ENCODE measurements around the gene TGFB2.

TGFB2 gene

DNA sequence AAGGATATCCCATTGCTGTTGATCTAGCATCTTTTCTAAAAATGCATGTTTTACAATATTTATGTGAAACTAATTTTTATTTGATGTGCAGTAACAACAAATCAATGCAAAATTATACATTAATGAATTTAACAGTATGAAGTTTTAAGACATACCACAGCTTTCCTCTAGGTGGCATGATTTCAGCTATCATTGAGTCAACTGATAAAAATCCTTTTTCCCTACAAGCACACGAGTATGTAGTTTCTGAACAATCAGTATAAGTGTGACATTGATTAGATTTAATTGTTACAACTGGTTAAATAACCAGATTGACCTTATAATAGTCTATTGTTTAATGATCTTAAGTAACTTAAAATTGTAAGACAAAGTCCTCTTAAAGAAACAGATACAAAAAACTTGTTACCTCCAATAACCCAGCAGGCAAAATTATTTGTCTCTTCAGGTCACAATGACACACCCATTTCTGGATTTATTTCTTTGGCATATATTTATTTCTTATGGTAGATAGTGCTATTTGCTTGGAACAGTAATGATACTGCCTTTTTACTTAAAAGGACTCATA is 5.8 kb upstream of the TGFB2 start:
- no peak for DNase-seq

DNA sequence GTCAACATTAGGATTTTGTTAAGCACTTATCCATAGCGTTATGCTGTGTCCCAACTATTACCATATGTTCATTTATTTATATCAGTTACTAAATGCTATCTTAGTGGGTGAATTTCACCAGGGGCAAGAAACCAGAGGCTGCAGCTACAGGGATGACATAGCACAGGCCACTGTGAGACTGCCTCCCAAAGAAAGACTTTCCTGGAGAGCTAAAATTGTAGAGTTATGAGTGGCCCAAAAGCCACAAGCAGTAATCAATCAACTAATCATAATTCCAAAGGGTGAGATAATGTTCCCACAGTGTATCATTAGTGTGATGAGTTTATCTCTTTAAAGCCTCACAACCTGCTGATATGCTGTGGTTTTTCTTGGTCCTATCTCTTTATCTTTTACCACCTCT is 3.8 kb upstream of the TGFB2 start:
- DNase-seq: no peak

DNA sequence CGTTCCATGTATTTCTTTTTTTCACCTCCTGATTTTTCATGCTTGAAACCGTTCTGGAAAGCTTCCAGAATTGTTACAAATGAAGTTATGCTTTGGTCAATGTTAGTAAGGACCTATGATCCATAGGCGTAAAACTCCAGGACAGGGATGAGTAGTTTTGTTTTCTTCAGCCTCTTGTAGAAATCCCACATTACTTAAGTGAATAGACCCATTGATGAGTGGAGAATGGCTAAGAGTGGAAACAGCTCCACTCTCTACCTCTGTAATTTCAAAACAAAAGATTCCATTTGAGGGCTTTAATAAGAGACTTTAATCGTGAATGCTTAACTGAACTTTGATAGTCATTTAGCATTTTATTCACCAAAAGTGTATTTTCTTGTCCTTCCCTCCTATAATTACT is 3.0 kb upstream of the TGFB2 start:
- no peak for DNase-seq

DNA sequence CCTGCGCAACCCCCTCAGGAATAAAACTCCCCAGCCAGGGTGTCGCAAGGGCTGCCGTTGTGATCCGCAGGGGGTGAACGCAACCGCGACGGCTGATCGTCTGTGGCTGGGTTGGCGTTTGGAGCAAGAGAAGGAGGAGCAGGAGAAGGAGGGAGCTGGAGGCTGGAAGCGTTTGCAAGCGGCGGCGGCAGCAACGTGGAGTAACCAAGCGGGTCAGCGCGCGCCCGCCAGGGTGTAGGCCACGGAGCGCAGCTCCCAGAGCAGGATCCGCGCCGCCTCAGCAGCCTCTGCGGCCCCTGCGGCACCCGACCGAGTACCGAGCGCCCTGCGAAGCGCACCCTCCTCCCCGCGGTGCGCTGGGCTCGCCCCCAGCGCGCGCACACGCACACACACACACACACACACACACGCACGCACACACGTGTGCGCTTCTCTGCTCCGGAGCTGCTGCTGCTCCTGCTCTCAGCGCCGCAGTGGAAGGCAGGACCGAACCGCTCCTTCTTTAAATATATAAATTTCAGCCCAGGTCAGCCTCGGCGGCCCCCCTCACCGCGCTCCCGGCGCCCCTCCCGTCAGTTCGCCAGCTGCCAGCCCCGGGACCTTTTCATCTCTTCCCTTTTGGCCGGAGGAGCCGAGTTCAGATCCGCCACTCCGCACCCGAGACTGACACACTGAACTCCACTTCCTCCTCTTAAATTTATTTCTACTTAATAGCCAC is 696 bp downstream of the TGFB2 start:
- peak; percentile 30 to 40 for DNase-seq

DNA sequence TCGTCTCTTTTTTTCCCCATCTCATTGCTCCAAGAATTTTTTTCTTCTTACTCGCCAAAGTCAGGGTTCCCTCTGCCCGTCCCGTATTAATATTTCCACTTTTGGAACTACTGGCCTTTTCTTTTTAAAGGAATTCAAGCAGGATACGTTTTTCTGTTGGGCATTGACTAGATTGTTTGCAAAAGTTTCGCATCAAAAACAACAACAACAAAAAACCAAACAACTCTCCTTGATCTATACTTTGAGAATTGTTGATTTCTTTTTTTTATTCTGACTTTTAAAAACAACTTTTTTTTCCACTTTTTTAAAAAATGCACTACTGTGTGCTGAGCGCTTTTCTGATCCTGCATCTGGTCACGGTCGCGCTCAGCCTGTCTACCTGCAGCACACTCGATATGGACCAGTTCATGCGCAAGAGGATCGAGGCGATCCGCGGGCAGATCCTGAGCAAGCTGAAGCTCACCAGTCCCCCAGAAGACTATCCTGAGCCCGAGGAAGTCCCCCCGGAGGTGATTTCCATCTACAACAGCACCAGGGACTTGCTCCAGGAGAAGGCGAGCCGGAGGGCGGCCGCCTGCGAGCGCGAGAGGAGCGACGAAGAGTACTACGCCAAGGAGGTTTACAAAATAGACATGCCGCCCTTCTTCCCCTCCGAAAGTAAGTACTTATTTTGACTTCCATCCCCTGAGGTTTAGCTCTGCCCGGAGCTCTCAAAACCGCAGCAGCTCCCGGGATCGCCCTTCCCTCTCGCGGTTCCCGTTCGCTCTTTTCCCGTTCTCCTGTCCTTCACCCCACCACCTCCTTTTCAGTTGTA is 1.5 kb downstream of the TGFB2 start:
- no peak for DNase-seq

DNA sequence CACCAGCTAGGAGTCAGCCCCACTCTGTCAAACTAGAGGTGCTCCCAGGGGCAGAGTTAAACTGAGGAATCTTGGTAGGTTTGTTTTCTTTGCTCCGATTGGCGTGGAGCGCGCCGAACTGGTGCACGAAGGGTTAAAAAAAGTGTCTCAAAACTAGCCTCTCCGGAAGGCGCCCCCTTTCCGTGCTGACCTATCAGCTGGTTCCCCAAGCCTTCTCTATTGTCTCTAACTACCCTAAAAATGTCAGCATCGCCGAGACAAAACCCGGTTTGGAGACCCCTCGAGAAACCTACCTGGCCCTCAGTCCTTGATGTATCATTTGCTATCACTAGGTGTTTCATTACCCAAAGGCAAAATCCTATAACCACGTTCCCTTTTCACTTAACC is 2.2 kb downstream of the TGFB2 start:
- DNase-seq: no peak

DNA sequence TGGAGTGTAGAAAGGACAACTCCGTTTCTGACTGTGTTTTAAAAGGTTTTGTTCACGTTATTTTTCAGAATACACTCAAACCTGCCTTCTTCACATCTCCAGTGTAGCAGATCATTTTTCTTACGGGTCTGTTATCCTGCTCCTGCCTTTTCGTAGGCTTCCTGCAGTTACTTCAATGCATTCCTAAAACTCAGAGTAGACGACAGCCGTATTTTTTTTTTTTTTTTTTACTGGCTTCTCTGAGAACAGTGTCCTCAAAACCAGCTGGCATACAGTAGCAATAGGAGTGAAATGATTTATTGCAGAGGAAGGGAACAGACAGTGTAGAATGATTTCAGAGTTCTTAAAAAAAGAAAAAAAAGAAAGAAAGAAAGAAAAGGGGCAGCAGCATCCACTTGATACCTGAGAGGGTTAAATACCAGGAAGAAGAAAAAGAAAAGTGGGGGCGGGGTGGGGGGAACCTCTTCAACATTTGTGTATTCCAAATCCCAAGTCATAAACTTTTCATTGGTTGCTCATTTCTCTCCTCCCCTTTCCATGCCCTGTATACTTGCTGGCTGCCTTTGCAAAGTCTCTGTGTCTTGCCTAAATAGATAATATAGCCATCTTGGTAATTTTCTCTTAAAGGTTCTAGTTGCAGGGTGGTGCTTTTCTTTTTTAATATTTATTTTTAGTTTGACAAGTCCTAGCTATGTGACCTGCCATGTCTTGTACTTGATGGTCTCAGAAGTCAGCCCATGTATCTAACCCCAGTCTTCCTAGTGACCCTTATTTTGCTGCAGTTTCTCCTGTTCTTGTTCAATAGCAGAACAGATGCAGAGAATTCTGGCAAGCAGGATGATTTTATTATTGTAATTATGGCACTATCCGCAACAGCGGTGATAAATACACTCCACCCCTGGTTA is 2.8 kb downstream of the TGFB2 start:
- DNase-seq: no peak

DNA sequence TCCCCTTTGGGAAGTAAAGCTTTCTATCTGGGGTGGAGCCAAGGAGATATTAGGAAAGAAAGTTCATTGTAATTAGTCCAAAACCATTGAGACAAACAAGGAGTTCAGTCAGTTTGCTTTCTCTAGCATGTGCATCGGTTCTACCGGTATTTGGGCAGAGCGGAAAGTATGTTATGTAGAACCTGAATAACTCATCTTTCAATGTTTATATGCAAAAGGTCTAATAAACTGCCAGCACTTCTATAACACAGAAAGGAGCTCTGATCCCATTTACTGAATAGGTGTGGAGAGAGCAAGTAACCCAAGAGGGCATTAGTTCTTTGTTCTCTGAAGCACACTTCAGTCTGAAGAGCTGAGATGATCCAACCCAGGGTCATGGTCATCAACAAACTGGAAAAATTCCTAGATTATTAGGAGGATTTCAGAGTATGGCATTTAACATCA is 3.5 kb downstream of the TGFB2 start:
- DNase-seq: no peak

DNA sequence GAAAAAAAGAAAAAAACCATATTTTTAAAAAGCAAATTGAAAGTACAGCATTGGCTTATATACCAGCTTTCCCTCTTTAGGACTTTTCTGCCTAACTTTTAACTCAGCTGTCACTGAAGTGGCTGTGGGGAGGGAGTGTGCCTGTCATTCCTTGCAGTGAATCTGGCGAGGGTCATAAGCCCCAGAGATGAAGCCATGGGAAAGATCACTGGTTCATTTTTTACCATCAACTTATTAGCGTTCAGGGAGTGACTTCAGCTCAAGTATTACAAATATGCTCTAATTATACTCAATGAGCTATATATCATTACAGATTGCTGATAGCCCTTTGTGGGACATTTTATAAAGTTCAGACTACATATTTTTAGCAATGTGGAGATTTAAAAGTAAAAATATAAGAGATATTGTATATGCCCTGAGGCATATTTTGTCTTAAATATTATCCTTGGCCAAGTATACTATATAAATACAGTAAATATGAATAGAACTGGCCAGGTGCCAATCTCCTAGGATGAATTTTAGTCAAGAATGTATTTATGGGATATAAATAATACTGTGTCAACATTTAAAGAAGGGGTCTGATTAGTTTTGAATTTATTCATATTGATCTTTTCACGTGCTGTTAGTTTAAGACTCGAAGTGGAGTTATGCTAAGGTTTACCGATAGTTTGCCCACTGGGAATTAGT is 4.4 kb downstream of the TGFB2 start:
- DNase-seq: no peak

DNA sequence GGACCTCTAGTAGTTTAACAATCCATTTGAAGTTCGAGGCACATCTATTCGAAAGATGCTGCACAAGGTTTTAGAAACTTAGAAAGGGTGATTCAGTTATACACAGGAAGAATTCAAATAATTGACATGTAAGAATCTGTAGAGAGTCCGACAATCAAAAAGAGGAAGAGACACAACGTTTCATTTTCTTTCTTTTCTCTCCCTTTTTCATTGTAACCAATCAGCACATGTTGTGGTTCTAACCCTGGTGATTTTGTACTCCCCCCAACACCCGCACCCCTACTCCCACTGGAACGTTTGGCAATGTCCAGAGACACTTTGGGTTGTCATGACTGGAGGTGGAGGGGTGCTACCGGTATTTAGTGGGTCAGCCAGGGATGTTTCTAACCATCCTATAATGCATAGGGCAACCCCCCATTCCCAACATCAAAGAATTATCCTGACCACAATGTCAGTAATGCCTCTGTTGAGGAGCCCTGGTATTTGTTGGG is 4.9 kb downstream of the TGFB2 start:
- DNase-seq: no peak

DNA sequence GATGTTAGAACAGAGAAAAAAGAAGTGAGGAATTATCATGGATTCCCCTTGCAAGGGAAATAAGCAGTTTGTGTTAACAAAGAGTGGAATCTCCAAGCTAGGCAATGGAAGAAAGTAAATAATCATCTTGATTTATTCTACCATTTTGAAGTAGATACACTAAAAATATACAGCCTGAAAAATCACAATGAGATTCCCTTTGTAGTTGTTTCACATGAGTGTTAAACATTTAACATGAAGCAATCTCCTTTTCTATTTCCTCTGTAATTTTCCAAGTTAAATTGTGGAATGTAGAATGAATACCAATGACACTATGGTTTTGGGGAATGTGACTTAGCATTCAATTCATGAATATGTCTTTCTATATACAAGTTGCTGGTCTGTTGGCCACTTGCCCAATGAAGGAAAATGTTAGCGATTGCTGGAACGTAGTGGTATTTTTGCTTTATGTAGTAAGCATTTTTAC is 5.7 kb downstream of the TGFB2 start:
- DNase-seq: no peak

DNA sequence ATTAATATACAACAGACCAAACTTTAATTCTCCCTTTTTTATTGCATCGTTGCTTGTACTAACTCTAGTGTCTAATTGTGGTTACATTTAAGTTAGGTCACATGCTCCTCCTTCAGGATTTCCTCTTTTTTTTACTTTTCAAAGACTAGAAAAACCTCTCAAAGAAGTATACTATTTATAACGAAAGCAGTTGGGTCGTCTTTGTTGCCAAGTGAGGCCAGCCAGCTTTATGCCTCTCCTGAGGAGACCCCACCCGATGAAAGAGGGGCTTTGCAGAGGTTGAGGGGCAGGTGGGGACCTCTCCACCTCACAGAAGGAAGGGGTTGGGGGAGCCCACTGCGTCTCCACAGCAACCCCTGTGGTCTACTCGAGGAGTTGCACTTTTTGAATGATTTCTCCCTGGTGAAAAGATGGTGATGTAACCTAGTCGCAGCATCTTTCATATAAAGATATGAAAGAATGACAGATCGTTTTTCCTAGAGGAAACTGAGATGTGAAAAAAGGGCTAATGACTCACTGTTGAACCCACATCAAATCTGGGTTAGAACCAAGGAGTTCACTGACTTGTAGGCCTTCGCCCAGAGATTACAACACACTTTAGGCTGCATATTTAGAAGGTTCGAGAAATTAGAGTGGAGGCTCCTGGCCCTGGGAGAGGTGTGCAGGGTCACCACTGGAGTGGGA is 6.4 kb downstream of the TGFB2 start:
- peak; percentile 26 to 33 for DNase-seq

DNA sequence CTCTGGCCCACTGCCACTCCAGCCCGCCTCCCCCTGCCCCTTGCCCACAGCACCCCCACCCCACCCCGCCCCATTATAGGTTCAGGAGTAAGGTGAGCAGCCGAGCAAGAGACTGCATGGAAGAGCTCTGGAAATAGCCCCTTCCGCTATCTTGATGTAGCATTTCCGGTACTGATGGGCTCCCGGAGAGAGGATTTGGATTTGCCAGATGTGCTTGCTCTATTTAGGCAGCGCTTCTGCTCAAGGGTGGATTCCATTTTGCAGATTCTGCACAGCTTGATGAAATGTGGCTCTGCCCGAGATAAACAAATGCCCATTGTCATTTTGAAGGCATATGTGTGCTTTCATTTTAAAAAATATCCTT is 6.9 kb downstream of the TGFB2 start:
- DNase-seq: no peak

DNA sequence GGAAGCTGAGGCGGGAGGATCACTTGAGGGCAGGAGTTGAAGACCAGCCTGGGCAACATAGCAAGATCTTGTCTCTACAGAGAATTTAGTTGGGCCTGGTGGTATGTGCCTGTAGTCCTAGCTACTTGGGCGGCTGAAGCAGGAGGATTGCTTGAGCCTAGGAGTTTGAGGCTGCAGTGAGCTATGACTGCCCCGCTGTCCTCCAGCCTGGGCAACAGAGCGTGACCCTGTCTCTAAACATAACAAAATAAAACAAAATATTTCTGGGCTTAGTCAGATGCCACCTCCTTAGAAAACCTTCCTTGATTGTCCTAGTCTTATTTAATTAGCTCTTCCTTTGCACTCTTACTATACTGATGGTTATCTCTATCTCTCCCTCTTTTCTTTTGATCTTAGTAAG is 8.5 kb downstream of the TGFB2 start:
- no peak for DNase-seq

DNA sequence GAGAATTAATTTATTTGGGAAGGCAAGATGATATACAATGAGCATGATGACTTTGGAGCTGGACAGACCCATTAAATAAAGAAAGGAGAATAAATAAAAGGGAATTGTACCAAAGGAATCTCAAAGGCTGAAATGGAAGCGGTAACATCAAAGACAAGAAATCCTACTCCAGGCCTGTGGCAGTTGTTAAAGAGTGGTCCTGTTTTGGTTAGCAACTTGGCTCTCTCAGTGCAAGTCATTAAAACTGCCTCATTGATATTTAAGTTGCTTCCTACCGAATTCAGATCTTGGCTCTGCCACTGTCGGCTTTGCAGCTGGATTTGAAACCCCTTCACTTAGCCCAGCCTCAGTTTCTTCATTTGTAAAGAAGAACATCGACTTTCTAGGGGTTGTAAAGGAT is 10.1 kb downstream of the TGFB2 start:
- DNase-seq: no peak

DNA sequence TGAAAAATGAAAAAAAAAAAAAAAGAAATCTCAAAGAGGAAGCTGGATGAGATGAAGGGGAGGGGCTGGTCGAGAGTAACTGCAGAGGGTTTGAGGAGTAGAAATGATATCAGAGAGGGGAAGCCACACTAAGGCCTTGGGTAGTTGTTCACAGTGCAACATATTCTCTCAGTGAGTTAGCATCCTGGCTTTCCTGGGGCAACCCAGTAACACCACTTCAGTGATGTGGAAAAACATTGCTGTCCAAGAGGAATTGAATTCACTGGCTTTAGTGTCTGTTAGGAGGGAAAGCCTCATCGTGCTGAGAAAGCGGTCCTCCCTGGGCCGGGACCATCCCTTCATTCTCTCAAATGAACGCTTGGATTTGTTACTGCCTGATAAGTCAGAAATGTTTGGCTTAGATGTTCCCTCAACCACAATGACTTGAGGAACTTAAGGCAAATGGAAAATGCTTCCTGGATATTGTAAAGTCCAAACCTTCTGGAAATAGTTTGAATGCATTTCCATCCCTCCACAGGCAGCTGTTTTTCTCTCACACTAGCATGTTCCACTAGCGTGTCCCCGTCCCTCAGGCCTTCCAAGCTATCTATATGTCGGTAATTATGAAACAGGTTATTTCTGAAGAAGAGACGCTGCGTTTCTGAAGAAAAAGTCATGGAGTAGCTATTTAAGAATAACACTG is 12.2 kb downstream of the TGFB2 start:
- no peak for DNase-seq

DNA sequence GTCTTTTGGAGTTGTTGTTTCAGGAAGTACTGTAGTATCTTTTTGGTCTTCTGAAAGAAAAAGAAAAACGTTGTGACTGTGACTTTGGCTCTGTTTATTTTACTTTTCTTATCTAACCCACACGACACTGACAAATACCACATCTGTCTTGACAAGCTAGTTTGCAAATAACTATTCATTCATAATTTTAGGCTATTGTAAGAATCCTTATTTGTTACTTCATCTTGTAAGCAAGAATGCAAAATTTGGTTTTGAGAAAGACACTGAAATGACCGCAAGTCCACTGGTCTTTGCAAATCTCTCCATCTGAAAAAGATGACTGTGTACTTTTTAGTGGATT is 12.7 kb downstream of the TGFB2 start:
- no peak for DNase-seq

DNA sequence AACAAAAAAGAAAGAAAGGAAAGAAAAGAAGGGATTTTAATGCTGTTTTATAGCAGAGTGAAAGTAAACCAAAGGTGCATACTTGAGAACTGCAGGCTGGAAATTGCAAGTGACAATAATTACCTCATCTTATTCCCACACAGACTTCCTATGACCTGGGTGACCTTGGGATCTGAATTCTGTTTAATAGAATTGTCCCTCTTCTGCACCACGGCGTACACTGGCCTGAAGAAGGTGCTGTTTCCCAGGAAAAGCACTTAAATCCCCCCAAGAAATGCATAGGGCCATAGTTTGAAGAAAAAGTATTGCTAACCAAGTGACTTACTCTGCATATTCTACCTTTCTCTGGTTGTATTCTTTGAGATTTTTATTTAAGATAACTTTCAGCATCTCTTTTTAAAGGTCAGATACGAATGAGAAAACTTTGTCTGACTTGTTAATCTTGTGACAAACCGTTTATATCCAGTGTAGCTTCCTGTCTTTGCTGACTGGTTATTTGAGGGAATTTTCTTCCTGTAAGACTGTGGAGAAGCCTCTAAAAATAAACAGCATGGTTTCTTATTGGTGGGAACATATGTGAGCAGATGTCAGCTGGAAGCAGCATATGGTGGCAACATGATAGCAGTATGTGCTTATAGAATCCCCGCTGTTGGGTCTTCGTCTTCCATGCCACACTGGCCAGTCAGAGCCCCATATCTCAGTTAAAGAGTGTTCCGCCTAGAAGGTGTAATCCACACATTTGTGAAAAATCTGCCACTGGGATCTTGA is 16.3 kb downstream of the TGFB2 start:
- no peak for DNase-seq

DNA sequence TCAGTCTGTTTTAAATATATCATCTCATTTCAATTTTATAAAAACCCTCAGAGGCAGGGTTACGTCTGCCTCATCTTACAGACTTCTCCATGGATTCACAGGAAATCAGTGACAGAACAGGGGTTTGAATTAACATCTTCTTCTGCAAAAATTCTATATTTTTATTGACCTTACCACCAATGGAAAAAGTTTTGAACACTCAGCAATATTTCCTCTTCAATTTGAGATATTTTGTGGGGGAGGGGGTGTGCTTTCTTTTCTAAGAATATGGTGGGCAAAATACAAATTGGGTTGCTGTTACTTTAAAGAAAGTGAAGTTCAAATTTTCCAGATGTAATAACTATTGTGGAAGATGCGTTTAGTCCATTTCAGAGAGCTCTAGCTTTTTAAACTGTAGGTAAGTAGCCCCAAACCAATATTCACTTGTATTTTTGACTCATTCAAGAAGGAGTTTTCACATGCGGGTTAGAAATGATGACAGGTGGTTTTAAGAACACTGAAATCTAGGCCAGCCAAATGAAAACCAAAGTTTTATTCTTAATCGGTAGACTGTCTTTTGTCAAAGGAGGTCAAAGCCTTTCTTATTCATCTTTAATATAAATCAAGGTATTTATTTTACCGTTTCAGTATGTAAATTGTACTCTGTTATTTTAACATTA is 17.4 kb downstream of the TGFB2 start:
- DNase-seq: no peak

DNA sequence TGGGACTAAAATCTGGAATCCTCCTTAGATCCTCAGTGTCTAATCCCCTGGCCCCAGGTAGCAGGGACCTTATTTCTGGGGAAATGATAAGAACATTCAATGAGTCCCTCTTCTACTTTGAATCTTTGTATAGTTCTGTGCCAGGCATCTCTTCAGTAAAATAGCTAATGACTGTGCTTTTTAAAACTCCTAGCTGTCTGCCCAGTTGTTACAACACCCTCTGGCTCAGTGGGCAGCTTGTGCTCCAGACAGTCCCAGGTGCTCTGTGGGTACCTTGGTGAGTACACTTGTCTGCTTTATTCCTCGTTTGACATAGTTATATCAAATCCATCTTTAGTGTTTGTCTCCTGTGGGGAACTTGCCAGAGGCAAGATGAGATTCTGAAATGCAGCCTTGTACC is 18.0 kb downstream of the TGFB2 start:
- DNase-seq: no peak
